Keratinocyte (primary cell): ENCODE data around the gene CHST14. TPM values are rescaled to one million over a fixed set of nuclear protein-coding genes. Genes with fewer than 3 reads are reported as not detected.

Experiments used
- DNase-seq: peaks from one replicate; pipeline ENCODE4 v3.0.0-alpha.2; 2011; ENCODE audit warnings: low read depth, missing footprints, low spot score
- FAIRE-seq: peaks from 2 replicates; lab custom pipeline; 2011; peaks lifted over from hg19 to GRCh38; lab: Jason Lieb, UNC
- H2AFZ ChIP-seq: 2 replicates; pipeline ENCODE4 v1.6.0; 2012; ENCODE audit warnings: low read length, control low read depth, inconsistent platforms; ENCODE audit not compliant: control insufficient read depth
- H3K27ac ChIP-seq: 2 replicates; pipeline ENCODE4 v1.5.1; 2011; ENCODE audit warnings: low read length; ENCODE audit not compliant: control insufficient read depth, insufficient read depth
- H3K27me3 ChIP-seq: 3 replicates; pipeline ENCODE4 v1.6.0; 2011; ENCODE audit warnings: low read length; ENCODE audit not compliant: control insufficient read depth, insufficient read depth; ENCODE audit errors: extremely low read depth
- H3K36me3 ChIP-seq, 2 experiments: 2 replicates in 1 of 2; 3 replicates in 1 of 2; pipeline ENCODE4 v1.5.1; 2011; ENCODE audit warnings: low read length in 2 of 2, mild to moderate bottlenecking in 1 of 2; ENCODE audit not compliant: control insufficient read depth in 2 of 2, insufficient read depth in 2 of 2; ENCODE audit errors: extremely low read depth in 1 of 2
- H3K4me1 ChIP-seq: 3 replicates; pipeline ENCODE4 v1.5.1; 2011; ENCODE audit warnings: low read length; ENCODE audit not compliant: control insufficient read depth, insufficient read depth; ENCODE audit errors: extremely low read depth
- H3K4me2 ChIP-seq: 3 replicates; pipeline ENCODE4 v1.6.0; 2011; ENCODE audit warnings: low read depth, low read length; ENCODE audit not compliant: control insufficient read depth, insufficient read depth; ENCODE audit errors: extremely low read depth
- H3K4me3 ChIP-seq, 3 experiments: fragments of 200-600 bp in 1 of 3; sonication (generic) in 1 of 3; 2 replicates in 2 of 3; 3 replicates in 1 of 3; pipeline ENCODE4 v1.5.1; 2011 to 2016; ENCODE audit warnings: low read length in 3 of 3, mild to moderate bottlenecking in 3 of 3, control low read depth in 2 of 3, inconsistent platforms in 1 of 3, low read depth in 1 of 3, mixed read lengths in 1 of 3, mixed run types in 1 of 3, moderate library complexity in 1 of 3; ENCODE audit not compliant: control insufficient read depth in 2 of 3, insufficient read depth in 2 of 3; ENCODE audit errors: extremely low read depth in 1 of 3
- H3K79me2 ChIP-seq: 2 replicates; pipeline ENCODE4 v1.6.0; 2012; ENCODE audit warnings: low read length; ENCODE audit not compliant: control insufficient read depth, insufficient read depth
- H3K9ac ChIP-seq: 3 replicates; pipeline ENCODE4 v1.6.0; 2011; ENCODE audit warnings: low read length; ENCODE audit not compliant: control insufficient read depth, insufficient read depth; ENCODE audit errors: extremely low read depth
- H3K9me1 ChIP-seq: 3 replicates; pipeline ENCODE4 v1.6.0; 2011; ENCODE audit warnings: low read length; ENCODE audit not compliant: control insufficient read depth, insufficient read depth; ENCODE audit errors: extremely low read depth
- H3K9me3 ChIP-seq: 2 replicates; pipeline ENCODE4 v1.5.1; 2012; ENCODE audit warnings: low read depth, low read length; ENCODE audit not compliant: control insufficient read depth
- H4K20me1 ChIP-seq: 3 replicates; pipeline ENCODE4 v1.6.0; 2011; ENCODE audit warnings: low read length; ENCODE audit not compliant: control insufficient read depth, insufficient read depth; ENCODE audit errors: extremely low read depth
- EZH2 ChIP-seq: IDR thresholded peaks from one replicate; pipeline ENCODE4 v1.6.1; 2012; ENCODE audit warnings: inconsistent platforms, mild to moderate bottlenecking, low read length, moderate library complexity
- dilution Hi-C: fragments of 300-500 bp; cut with MboI; formaldehyde crosslinking; loops from one replicate; pipeline ENCODE4 v1.7.0; 2020; ENCODE audit warnings: low sequenced_read_pairs; ENCODE audit not compliant: extremely low pct_ligation_motif_present
- polyA plus RNA-seq, 5 experiments: library from polyadenylated mRNA; depleted of rRNA in 3 of 5; stranded (reverse) in 3 of 5; stranded (forward) in 1 of 5; unstranded in 1 of 5; fragments of >200 nt; gene quantifications; 1 replicate in 1 of 5; 2 replicates in 3 of 5; 3 replicates in 1 of 5; pipeline versions ENCODE4 v1.2.1 to v1.2.3, GENCODE V29; 2011 to 2012; ENCODE audit warnings: missing spikeins in 2 of 5, low read depth in 1 of 5, low replicate concordance in 1 of 5
- TF ChIP-seq, protein P1 (sequence below), 3 experiments: IDR thresholded peaks in 1 of 3; conservative IDR thresholded peaks in 1 of 3; optimal IDR thresholded peaks in 1 of 3; 2 replicates in 2 of 3; 3 replicates in 1 of 3; pipeline versions ENCODE3 to v1.5.1; 2011; ENCODE audit warnings: low read length in 3 of 3, mild to moderate bottlenecking in 3 of 3, moderate library complexity in 2 of 3, control low read depth in 1 of 3, inconsistent platforms in 1 of 3; ENCODE audit not compliant: insufficient read depth in 2 of 3; ENCODE audit errors: extremely low read depth in 1 of 3

Gene CHST14
- polyA plus RNA-seq, 1 donor (not counting 4 experiments of a cell fraction or from before 2014, with no cell fraction given): 1.5 TPM

DNA sequence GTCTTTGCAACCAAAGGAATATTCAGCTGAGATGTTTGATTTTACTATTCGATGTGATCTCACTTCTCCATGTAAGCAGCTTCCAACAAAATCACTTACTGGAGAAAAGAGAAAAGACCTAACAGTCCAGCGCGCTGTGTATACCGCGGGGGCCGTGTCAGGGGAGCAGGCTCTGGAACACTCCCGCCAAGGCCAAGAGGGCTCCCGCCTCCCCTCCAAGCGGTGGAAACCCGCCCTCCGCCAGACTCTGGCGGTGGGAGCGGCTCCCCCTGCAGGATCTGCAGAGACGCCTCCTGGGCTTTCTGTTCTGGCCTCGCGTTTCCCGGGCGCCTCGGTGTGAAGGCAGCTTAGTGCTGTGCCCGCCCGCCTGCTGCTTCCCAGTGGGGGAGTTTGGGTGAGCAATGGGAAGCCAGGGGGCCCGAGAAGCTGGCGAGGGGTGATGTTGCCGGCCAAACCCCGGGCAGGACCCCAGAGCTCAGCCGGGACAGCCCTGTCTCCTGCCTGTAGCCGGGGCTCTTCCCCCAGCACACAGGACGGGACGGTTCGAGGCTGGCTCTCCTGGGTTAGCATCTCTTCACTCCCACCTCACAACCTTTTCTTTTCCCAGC lies 36.3 kb downstream of the CHST14 start:
- DNase-seq: no peak
- no peaks in the 10 kb centered on the region for H3K36me3 ChIP-seq
- H4K20me1 ChIP-seq: no peaks in the 10 kb centered on the region
- H3K27me3 ChIP-seq: peaks cover 17% of the 10 kb centered on the region
- no peak overlapping the region for H3K27ac ChIP-seq
- peak overlapping the region in 1 of 3 experiments; percentile 45 for H3K4me3 ChIP-seq
- H3K9ac ChIP-seq: no peak overlapping the region
- H3K9me3 ChIP-seq: no peaks in the 10 kb centered on the region
- FAIRE-seq: no peak
- H3K4me1 ChIP-seq: peaks cover 17% of the 10 kb centered on the region
- no peaks in the 10 kb centered on the region for H3K9me1 ChIP-seq
- peak overlapping the region; percentile 78 for H2AFZ ChIP-seq
- TF ChIP-seq, protein P1, sequence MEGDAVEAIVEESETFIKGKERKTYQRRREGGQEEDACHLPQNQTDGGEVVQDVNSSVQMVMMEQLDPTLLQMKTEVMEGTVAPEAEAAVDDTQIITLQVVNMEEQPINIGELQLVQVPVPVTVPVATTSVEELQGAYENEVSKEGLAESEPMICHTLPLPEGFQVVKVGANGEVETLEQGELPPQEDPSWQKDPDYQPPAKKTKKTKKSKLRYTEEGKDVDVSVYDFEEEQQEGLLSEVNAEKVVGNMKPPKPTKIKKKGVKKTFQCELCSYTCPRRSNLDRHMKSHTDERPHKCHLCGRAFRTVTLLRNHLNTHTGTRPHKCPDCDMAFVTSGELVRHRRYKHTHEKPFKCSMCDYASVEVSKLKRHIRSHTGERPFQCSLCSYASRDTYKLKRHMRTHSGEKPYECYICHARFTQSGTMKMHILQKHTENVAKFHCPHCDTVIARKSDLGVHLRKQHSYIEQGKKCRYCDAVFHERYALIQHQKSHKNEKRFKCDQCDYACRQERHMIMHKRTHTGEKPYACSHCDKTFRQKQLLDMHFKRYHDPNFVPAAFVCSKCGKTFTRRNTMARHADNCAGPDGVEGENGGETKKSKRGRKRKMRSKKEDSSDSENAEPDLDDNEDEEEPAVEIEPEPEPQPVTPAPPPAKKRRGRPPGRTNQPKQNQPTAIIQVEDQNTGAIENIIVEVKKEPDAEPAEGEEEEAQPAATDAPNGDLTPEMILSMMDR (optimal IDR thresholded peaks at IDR 0.05 in 1 of 3, IDR thresholded peaks at IDR 0.05 in 1 of 3, conservative IDR thresholded peaks at IDR 0.05 in 1 of 3; ENCODE audit: extremely low read depth in 1 of 3, insufficient read depth in 2 of 3, low read length in 3 of 3): peak; percentile 59 to 80 (median 67)
- no peak for TF ChIP-seq EZH2
- no peaks in the 10 kb centered on the region for H3K79me2 ChIP-seq
- dilution Hi-C loops: no loop called here
- peak overlapping the region; percentile 72 for H3K4me2 ChIP-seq

DNA sequence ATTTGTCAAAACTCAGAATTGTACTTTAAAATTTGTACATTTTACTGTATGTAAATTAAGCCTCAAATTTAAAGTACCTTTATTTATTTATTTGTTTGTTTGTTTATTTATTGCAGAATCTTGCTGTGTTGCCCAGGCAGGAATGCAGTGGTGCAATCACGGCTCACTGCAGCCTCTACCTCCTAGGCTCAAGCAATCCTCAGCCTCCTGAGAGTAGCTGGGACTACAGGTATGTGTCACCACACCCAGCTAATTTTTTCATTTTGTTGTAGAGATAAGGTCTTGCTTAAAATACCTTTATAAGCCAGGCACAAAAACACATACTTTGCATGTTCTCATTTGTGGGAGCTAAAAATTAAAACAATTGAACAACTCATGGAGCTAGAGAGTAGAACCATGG lies 37.4 kb downstream of the CHST14 start:
- TF ChIP-seq EZH2: no peak
- TF ChIP-seq, protein P1 (optimal IDR thresholded peaks at IDR 0.05 in 1 of 3, IDR thresholded peaks at IDR 0.05 in 1 of 3, conservative IDR thresholded peaks at IDR 0.05 in 1 of 3; ENCODE audit: extremely low read depth in 1 of 3, insufficient read depth in 2 of 3, low read length in 3 of 3): no peak
- dilution Hi-C loops: no loop called here
- no peaks in the 10 kb centered on the region for H3K9me3 ChIP-seq

More for the DNA sequence above, 37.4 kb downstream of the CHST14 start:
- H3K79me2 ChIP-seq: no peaks in the 10 kb centered on the region
- H2AFZ ChIP-seq: no peak overlapping the region
- no peak overlapping the region for H3K27ac ChIP-seq
- H3K9me1 ChIP-seq: no peaks in the 10 kb centered on the region
- H3K4me2 ChIP-seq: no peak overlapping the region
- H3K36me3 ChIP-seq: no peaks in the 10 kb centered on the region
- H3K9ac ChIP-seq: no peak overlapping the region
- no peaks in the 10 kb centered on the region for H4K20me1 ChIP-seq
- no peak for FAIRE-seq
- no peak for DNase-seq
- no peak overlapping the region for H3K4me3 ChIP-seq
- H3K27me3 ChIP-seq: peaks cover 17% of the 10 kb centered on the region
- H3K4me1 ChIP-seq: peaks cover 24% of the 10 kb centered on the region
